HCT116 (cell line): ENCODE data around the gene PPARGC1A. TPM values are rescaled to one million over a fixed set of nuclear protein-coding genes. Genes with fewer than 3 reads are reported as not detected.

ENCODE experiments used
- ATAC-seq: fragments of 200-7000 bp; cut with Tn5 transposase; 2 replicates; pipeline ENCODE4 v1.9.1; 2020; ENCODE audit warnings: mild to moderate bottlenecking, moderate library complexity
- BruUV-seq: library from RNA; stranded (reverse); fragments of 400-500 nt; replicated peaks from 2 replicates; lab custom pipeline; 2021; lab: Mats Ljungman, UMichigan
- CTCF ChIA-PET: fragments of 300-600 bp; sonication (Branson Sonifier 250); formaldehyde crosslinking; loops from one replicate; lab custom pipeline; 2021; ENCODE audit warnings: antibody characterized with exemption; lab: Charles Lee
- POLR2A ChIA-PET: fragments of 300-600, 350-600 bp; sonication (Branson Sonifier 250); formaldehyde crosslinking; loops from one replicate; lab custom pipeline; 2021; ENCODE audit warnings: antibody characterized with exemption; lab: Charles Lee
- RAD21 ChIA-PET, 2 experiments: fragments of 300-600 bp; sonication (Branson Sonifier 250); formaldehyde crosslinking; loops; one replicate each; lab custom pipeline; 2023; ENCODE audit warnings: low total read pairs in 2 of 2; ENCODE audit not compliant: uncharacterized antibody in 2 of 2, unreplicated experiment in 2 of 2, low non-redundant PET in 1 of 2; lab: Charles Lee
- DNase-seq: peaks from one replicate; pipeline ENCODE4 v3.0.0-alpha.2; 2010; ENCODE audit warnings: low read depth, low spot score
- H2AFZ ChIP-seq: fragments of 200-600 bp; shearing (Covaris generic), sonication (generic); 2 replicates; pipeline ENCODE4 v1.6.1; 2017; ENCODE audit warnings: low read depth, mixed run types, mixed read lengths, antibody characterized with exemption, low read length; ENCODE audit not compliant: poor library complexity, severe bottlenecking
- H3K27ac ChIP-seq: 2 replicates; pipeline ENCODE4 v1.5.1; 2012; ENCODE audit warnings: low read depth, low read length
- H3K27me3 ChIP-seq: fragments of 200-600 bp; sonication (generic); 2 replicates; pipeline ENCODE4 v1.6.1; 2016; ENCODE audit warnings: mixed run types, low read length, mixed read lengths; ENCODE audit not compliant: insufficient read depth
- H3K36me3 ChIP-seq, 2 experiments: fragments of 200-500 bp in 1 of 2; fragments of 200-600 bp in 1 of 2; sonication (Bioruptor generic) in 1 of 2; sonication (generic) in 1 of 2; 2 replicates each; pipeline versions ENCODE4 v1.5.1 to v1.6.1; 2014 to 2016; ENCODE audit warnings: low read length in 2 of 2, inconsistent platforms in 1 of 2, mixed read lengths in 1 of 2, mixed run types in 1 of 2; ENCODE audit not compliant: insufficient read depth in 2 of 2, control insufficient read depth in 1 of 2
- H3K4me1 ChIP-seq, 2 experiments: fragments of 200-600 bp in 1 of 2; sonication (generic) in 1 of 2; 2 replicates each; pipeline versions ENCODE4 v1.5.1 to v1.6.1; 2012 to 2017; ENCODE audit warnings: low read length in 2 of 2, inconsistent platforms in 1 of 2, mild to moderate bottlenecking in 1 of 2, mixed read lengths in 1 of 2, mixed run types in 1 of 2, moderate library complexity in 1 of 2; ENCODE audit not compliant: insufficient read depth in 2 of 2, control insufficient read depth in 1 of 2
- H3K4me2 ChIP-seq: fragments of 200-600 bp; sonication (generic); 2 replicates; pipeline ENCODE4 v1.6.1; 2017; ENCODE audit warnings: mixed run types, low read length, mixed read lengths
- H3K4me3 ChIP-seq, 2 experiments: fragments of 200-600 bp in 1 of 2; sonication (generic) in 1 of 2; replicated peaks in 1 of 2; 2 replicates each; pipeline ENCODE4 v1.5.1; 2011 to 2016; ENCODE audit warnings: low read length in 2 of 2, control low read depth in 1 of 2, low read depth in 1 of 2, mild to moderate bottlenecking in 1 of 2, mixed read lengths in 1 of 2, mixed run types in 1 of 2
- H3K79me2 ChIP-seq: fragments of 200-600 bp; sonication (generic); 2 replicates; pipeline ENCODE4 v1.6.1; 2017; ENCODE audit warnings: mild to moderate bottlenecking, mixed run types, low read length, moderate library complexity, mixed read lengths; ENCODE audit not compliant: insufficient read depth
- H3K9ac ChIP-seq: fragments of 200-600 bp; sonication (generic); 2 replicates; pipeline ENCODE4 v1.6.1; 2016; ENCODE audit warnings: low read length, mixed read lengths
- H3K9me2 ChIP-seq: fragments of 200-600 bp; sonication (generic), shearing (Covaris generic); 2 replicates; pipeline ENCODE4 v1.6.1; 2017; ENCODE audit warnings: mixed run types, mild to moderate bottlenecking, moderate library complexity; ENCODE audit not compliant: insufficient read depth
- H3K9me3 ChIP-seq, 2 experiments: fragments of 200-500 bp in 1 of 2; fragments of 200-600 bp in 1 of 2; sonication (Bioruptor generic) in 1 of 2; sonication (generic) in 1 of 2; 2 replicates each; pipeline ENCODE4 v1.6.1; 2014 to 2017; ENCODE audit warnings: low read length in 2 of 2, mixed read lengths in 2 of 2, inconsistent platforms in 1 of 2, low read depth in 1 of 2, mild to moderate bottlenecking in 1 of 2, mixed run types in 1 of 2, moderate library complexity in 1 of 2; ENCODE audit not compliant: control insufficient read depth in 1 of 2, insufficient read depth in 1 of 2
- H4K20me1 ChIP-seq: fragments of 200-600 bp; sonication (generic), shearing (Covaris generic); 2 replicates; pipeline ENCODE4 v1.6.1; 2017; ENCODE audit warnings: mixed run types, mild to moderate bottlenecking, moderate library complexity; ENCODE audit not compliant: insufficient read depth
- CBX3 ChIP-seq: IDR thresholded peaks from 2 replicates; pipeline ENCODE4 v1.6.1; 2012; ENCODE audit warnings: low read depth
- CTCF ChIP-seq, 3 experiments: fragments of 200-600 bp in 1 of 3; sonication (generic) in 1 of 3; IDR thresholded peaks in 2 of 3; conservative IDR thresholded peaks in 1 of 3; 2 replicates each; pipeline ENCODE4 v1.5.1; 2012 to 2017; ENCODE audit warnings: low read depth in 2 of 3, low read length in 2 of 3, antibody characterized with exemption in 1 of 3, borderline replicate concordance in 1 of 3, control low read depth in 1 of 3, mild to moderate bottlenecking in 1 of 3, mixed read lengths in 1 of 3, mixed run types in 1 of 3, moderate library complexity in 1 of 3; ENCODE audit not compliant: insufficient read depth in 1 of 3
- EGR1 ChIP-seq: IDR thresholded peaks from 2 replicates; pipeline ENCODE4 v1.6.1; 2012; ENCODE audit warnings: low read depth
- ELF1 ChIP-seq: IDR thresholded peaks from 2 replicates; pipeline ENCODE4 v1.6.1; 2012; ENCODE audit warnings: low read depth, borderline replicate concordance
- EZH2 ChIP-seq: fragments of 200-600 bp; sonication (generic); IDR thresholded peaks from 2 replicates; pipeline ENCODE4 v1.6.1; 2017; ENCODE audit warnings: antibody characterized with exemption, mixed run types
- EZH2phosphoT487 ChIP-seq: fragments of 200-600 bp; IDR thresholded peaks from 2 replicates; pipeline ENCODE4 v1.6.1; 2018; ENCODE audit warnings: antibody characterized with exemption, borderline replicate concordance
- FOSL1 ChIP-seq: IDR thresholded peaks from 2 replicates; pipeline ENCODE4 v1.6.1; 2012; ENCODE audit warnings: low read depth
- JUND ChIP-seq: IDR thresholded peaks from 2 replicates; pipeline ENCODE4 v1.6.1; 2012
- MAX ChIP-seq: IDR thresholded peaks from 2 replicates; pipeline ENCODE4 v1.6.1; 2012
- POLR2A ChIP-seq: IDR thresholded peaks from 2 replicates; pipeline ENCODE4 v1.7.0; 2011; ENCODE audit warnings: borderline replicate concordance; ENCODE audit not compliant: insufficient read depth, insufficient read length; ENCODE audit errors: extremely low read depth
- POLR2AphosphoS5 ChIP-seq: IDR thresholded peaks from 2 replicates; pipeline ENCODE4 v1.6.1; 2011; ENCODE audit warnings: mild to moderate bottlenecking, low read depth, low read length, moderate library complexity
- SIN3A ChIP-seq: IDR thresholded peaks from 2 replicates; pipeline ENCODE4 v1.6.1; 2012; ENCODE audit warnings: low read depth
- SP1 ChIP-seq: IDR thresholded peaks from 2 replicates; pipeline ENCODE4 v1.6.1; 2012; ENCODE audit warnings: low read depth
- SRF ChIP-seq: IDR thresholded peaks from 2 replicates; pipeline ENCODE4 v1.6.1; 2012; ENCODE audit warnings: low read depth
- TCF7L2 ChIP-seq: IDR thresholded peaks from 2 replicates; pipeline ENCODE4 v1.7.0; 2011; ENCODE audit warnings: borderline replicate concordance, inconsistent platforms; ENCODE audit not compliant: insufficient read depth, insufficient read length; ENCODE audit errors: extremely low read depth
- YY1 ChIP-seq: IDR thresholded peaks from 2 replicates; pipeline ENCODE4 v1.6.1; 2011; ENCODE audit warnings: low read length, low read depth, moderate library complexity, mild to moderate bottlenecking; ENCODE audit not compliant: insufficient replicate concordance; ENCODE audit errors: extremely low read depth
- ZBTB33 ChIP-seq: IDR thresholded peaks from 2 replicates; pipeline ENCODE4 v1.6.1; 2011; ENCODE audit warnings: mild to moderate bottlenecking, low read length, moderate library complexity; ENCODE audit not compliant: insufficient replicate concordance; ENCODE audit errors: extremely low read depth
- ZFX ChIP-seq: fragments of 450-650 bp; IDR thresholded peaks from 2 replicates; pipeline ENCODE4 v1.6.1; 2017
- ZNF274 ChIP-seq: fragments of 200-500 bp; sonication (Bioruptor generic); IDR thresholded peaks from 2 replicates; pipeline ENCODE4 v1.6.1; 2014; ENCODE audit warnings: mild to moderate bottlenecking, low read depth, low read length, inconsistent platforms
- intact Hi-C: fragments of 100-400 bp; cut with micrococcal nuclease; formaldehyde crosslinking; loops from 2 replicates; pipeline ENCODE4 v1.10.0; 2022
- total RNA-seq: library from RNA; stranded (reverse); gene quantifications from one replicate; pipeline ENCODE4 v1.2.1, GENCODE V29; 2021; ENCODE audit not compliant: unreplicated experiment

The PPARGC1A gene
- total RNA-seq, 1 experiment from 2014 or later: not detected

- Histone ChIP-seq H3K4me1 (no peaks in the 10 kb centered on the region), H3K36me3 (no peaks in the 10 kb centered on the region), H3K27me3 (no peaks in the 10 kb centered on the region), H4K20me1 (no peaks in the 10 kb centered on the region), H3K9me2 (no peaks in the 10 kb centered on the region), H3K79me2 (no peaks in the 10 kb centered on the region), H2AFZ (no peak overlapping the region), H3K27ac (no peak overlapping the region), H3K4me2 (no peak overlapping the region), H3K4me3 (no peak overlapping the region), H3K9ac (no peak overlapping the region), H3K9me3 (peaks cover 0 to 7% of the 10 kb centered on the region in 2 experiments; a peak in 2 of 4 replicates)
- DNase-seq (no peak), ATAC-seq (no peak)
- intact Hi-C loops: no loop called here
- RAD21 ChIA-PET: no interaction called here
- BruUV-seq: no TSS peak
- TF ChIP-seq JUND (no peak), POLR2AphosphoS5 (no peak), TCF7L2 (no peak), CTCF (IDR thresholded peaks at IDR 0.05 in 2 of 3, conservative IDR thresholded peaks at IDR 0.05 in 1 of 3; ENCODE audit: borderline replicate concordance in 1 of 3, insufficient read depth in 1 of 3, low read depth in 2 of 3, low read length in 2 of 3) (no peak), SP1 (no peak), SRF (no peak), ZNF274 (no peak), EZH2 (no peak), EGR1 (no peak), ELF1 (no peak), MAX (no peak), CBX3 (no peak), FOSL1 (no peak), EZH2phosphoT487 (no peak), SIN3A (no peak), ZBTB33 (no peak), YY1 (no peak), ZFX (no peak), POLR2A (no peak)
- CTCF ChIA-PET: no interaction called here
- POLR2A ChIA-PET: no interaction called here
Measured at GRCh38 chr4:23881052-23881501, 8.8 kb downstream of the PPARGC1A start.
